Activated CD4-positive, alpha-beta T cell treated with anti-CD3 and anti-CD28 coated beads, Interleukin-2, amount 50 U/mL, for 1 hour (primary cell): ENCODE results near the gene NOS3.

Experiments
- DNase-seq: peaks from one replicate; pipeline ENCODE4 v3.0.0-alpha.2; 2020

The NOS3 gene

GRCh38 chr7:150952331-150953050, 38.3 kb upstream of the NOS3 start:
- DNase-seq: no peak

GRCh38 chr7:150953061-150953997, 37.5 kb upstream of the NOS3 start:
- no peak for DNase-seq

GRCh38 chr7:150954201-150954985, 36.4 kb upstream of the NOS3 start:
- DNase-seq: no peak

- DNase-seq: no peak
These were observed 35.8 kb upstream of the NOS3 start for GRCh38 chr7:150954986-150955518.

- no peak for DNase-seq
These were observed 35.1 kb upstream of the NOS3 start for GRCh38 chr7:150955519-150956394.

GRCh38 chr7:150956395-150957132, 34.3 kb upstream of the NOS3 start:
- DNase-seq: no peak

- DNase-seq: no peak
These were observed 33.4 kb upstream of the NOS3 start for GRCh38 chr7:150957133-150958020.

- DNase-seq: no peak
These were observed 32.7 kb upstream of the NOS3 start for GRCh38 chr7:150958062-150958552.

- no peak for DNase-seq
These were observed 32.2 kb upstream of the NOS3 start for GRCh38 chr7:150958597-150958996.

- no peak for DNase-seq
These were observed 31.7 kb upstream of the NOS3 start for GRCh38 chr7:150959081-150959480.

- DNase-seq: no peak
These were observed 30.8 kb upstream of the NOS3 start for GRCh38 chr7:150959739-150960734.

- no peak for DNase-seq
These were observed 29.1 kb upstream of the NOS3 start for GRCh38 chr7:150961510-150962289.

GRCh38 chr7:150962290-150962552, 28.6 kb upstream of the NOS3 start:
- no peak for DNase-seq

- peak; percentile 66 for DNase-seq
These were observed 28.0 kb upstream of the NOS3 start for GRCh38 chr7:150962553-150963399.

GRCh38 chr7:150963707-150964559, 26.9 kb upstream of the NOS3 start:
- DNase-seq: no peak

- no peak for DNase-seq
These were observed 26.2 kb upstream of the NOS3 start for GRCh38 chr7:150964593-150965111.
